Sciatic nerve (tissue), 2 donors: ENCODE results near the gene CD5L. TPM values are rescaled to one million over a fixed set of nuclear protein-coding genes. Genes with fewer than 3 reads are reported as not detected.

Source experiments
- ATAC-seq: fragments of 200-7000 bp; cut with Tn5 transposase; one replicate; pipeline ENCODE4 v1.9.1; 2020; ENCODE audit warnings: mild to moderate bottlenecking, moderate library complexity
- DNase-seq: peaks from one replicate; pipeline ENCODE4 v3.0.0-alpha.2; 2020; ENCODE audit warnings: low spot score
- intact Hi-C: fragments of 100-400 bp; cut with DNase I; formaldehyde crosslinking; loops from one replicate; pipeline ENCODE4 v1.14.2; 2022
- total RNA-seq: library from RNA; stranded (reverse); fragmentation: NEBNext Ultra II Directional; extraction: Animal tissue kit (Norgen Biotek cat#: 25700); gene quantifications from one replicate; pipeline ENCODE4 v1.2.1, GENCODE V29; 2021
- donor health status: DM: no; HTN: no; CAD: no.
- donor health status: DM: no; HTN: no; CAD: no.

CD5L gene
- total RNA-seq, 1 donor from 2014 or later, result 0.27 TPM

- ATAC-seq, result no peak
Observed at GRCh38 chr1:157820299-157820698, 21.3 kb downstream of the CD5L start.

GRCh38 chr1:157819896-157820295 lies 21.7 kb downstream of the CD5L start, which contains the start of gene FCRL1:
Gene FCRL1 (minus strand): TSS chr1:157820120. CDS start chr1:157820037, 83 bp downstream.
- DNase-seq, result no peak
- intact Hi-C loops, result loop anchor here (5.0 kb wide), 1 partner anchor 1832 kb away; no protein-coding TSS in a partner anchor
- ATAC-seq, result no peak

More at GRCh38 chr1:157820299-157820698, 21.3 kb downstream of the CD5L start:
- intact Hi-C loops, result no loop called here
- DNase-seq, result no peak

- intact Hi-C loops, result loop anchor here (5.0 kb wide), 1 partner anchor 1833 kb away; no protein-coding TSS in a partner anchor
- ATAC-seq (no peak), DNase-seq (no peak)
Observed at GRCh38 chr1:157819215-157819614, 22.4 kb downstream of the CD5L start.

GRCh38 chr1:157813269-157813668 lies 28.3 kb downstream of the CD5L start:
- no peak for ATAC-seq
- no peak for DNase-seq
- intact Hi-C loops, result no loop called here

- intact Hi-C loops, result no loop called here
- ATAC-seq, result no peak
- DNase-seq, result no peak
Observed at GRCh38 chr1:157806431-157807149, 35.0 kb downstream of the CD5L start.

GRCh38 chr1:157803851-157804250 lies 37.8 kb downstream of the CD5L start:
- intact Hi-C loops, result no loop called here
- ATAC-seq (no peak), DNase-seq (no peak)

- intact Hi-C loops, result no loop called here
- no peak for ATAC-seq
- no peak for DNase-seq
Observed at GRCh38 chr1:157799996-157800395, 41.6 kb downstream of the CD5L start.

- no peak for ATAC-seq
- intact Hi-C loops, result no loop called here
- DNase-seq, result no peak
Observed at GRCh38 chr1:157798211-157798610, 43.4 kb downstream of the CD5L start.

- no peak for DNase-seq
- no peak for ATAC-seq
- intact Hi-C loops, result no loop called here
Observed at GRCh38 chr1:157785248-157785647, 56.4 kb downstream of the CD5L start.

GRCh38 chr1:157784801-157785200 lies 56.8 kb downstream of the CD5L start:
- DNase-seq (no peak), ATAC-seq (no peak)
- intact Hi-C loops, result no loop called here

- intact Hi-C loops, result no loop called here
- ATAC-seq, result no peak
Observed at GRCh38 chr1:157782931-157783330, 58.7 kb downstream of the CD5L start.

GRCh38 chr1:157781048-157781447 lies 60.6 kb downstream of the CD5L start:
- intact Hi-C loops, result no loop called here
- DNase-seq (no peak), ATAC-seq (no peak)

More at GRCh38 chr1:157782931-157783330, 58.7 kb downstream of the CD5L start:
- DNase-seq, result no peak

Other genes starting within 250 kb of the CD5L start
- gene FCRL4, start 243.7 kb downstream of the CD5L start, total RNA-seq, result not detected
- gene FCRL3, start 141.0 kb downstream of the CD5L start, total RNA-seq, result 1.2 TPM
- 0.31 TPM for gene FCRL2, start 64.7 kb downstream of the CD5L start, total RNA-seq
- gene FCRL1, start 21.7 kb downstream of the CD5L start, total RNA-seq, result 1.4 TPM
- 67.8 TPM for gene KIRREL1, start 151.8 kb upstream of the CD5L start, total RNA-seq